Activated naive CD4-positive, alpha-beta T cell treated with anti-CD3 and anti-CD28 coated beads, Interleukin-2, amount 50 U/mL, for 72 hours (primary cell): Measurements from ENCODE around the gene STARD3NL. TPM values are rescaled to one million over a fixed set of nuclear protein-coding genes. Genes with fewer than 3 reads are reported as not detected.
"Not testable (repeated sequence)": the region's sequence is repeated elsewhere in the genome, so short reads cannot be mapped to it uniquely, and the experiment has no call there.

Experiments used
- ATAC-seq, 2 donors: fragments of 150-1000 bp; cut with Tn5 transposase; 2 replicates each; pipeline ENCODE4 v1.10.0; 2021; ENCODE audit warnings: mild to moderate bottlenecking in 2 of 2, moderate library complexity in 2 of 2
- DNase-seq, 2 donors: peaks; one replicate each; pipeline ENCODE4 v3.0.0; 2021 to 2022; ENCODE audit warnings: low spot score in 2 of 2
- H3K27ac Mint-ChIP-seq, 2 donors: one replicate each; pipeline ENCODE4 v1.8.0; 2022; ENCODE audit warnings: mild to moderate bottlenecking in 2 of 2, mixed read lengths in 2 of 2
- H3K36me3 Mint-ChIP-seq, 2 donors: one replicate each; pipeline ENCODE4 v1.8.0; 2022; ENCODE audit warnings: mixed read lengths in 2 of 2
- H3K9me3 Mint-ChIP-seq, 2 donors: one replicate each; pipeline ENCODE4 v1.8.0; 2022; ENCODE audit warnings: mixed read lengths in 2 of 2
- total RNA-seq, 2 donors: library from RNA; stranded (reverse); gene quantifications; one replicate each; pipeline ENCODE4 v1.2.3, GENCODE V29; 2022

STARD3NL gene
- total RNA-seq, 2 donors from 2014 or later, result 21.5 to 28.7 TPM

DNA sequence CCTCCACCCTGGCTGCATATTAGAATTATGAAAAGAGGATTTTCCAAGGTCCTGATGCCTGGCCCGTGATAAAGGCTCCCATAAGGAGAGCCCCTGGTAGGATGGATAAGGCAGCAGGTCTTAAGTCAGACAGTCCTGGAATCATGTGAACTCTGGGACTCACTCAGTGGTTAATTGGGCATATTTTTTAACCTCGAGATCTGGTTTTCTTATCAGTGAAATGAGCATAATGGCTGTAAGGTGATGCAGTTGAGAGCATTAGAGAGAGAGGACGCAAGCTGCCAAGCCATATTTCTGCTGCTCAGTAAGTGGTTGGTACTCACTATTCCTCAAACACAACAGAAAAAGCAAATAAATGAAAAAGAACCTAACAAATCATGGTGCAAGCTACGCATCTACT lies 57.6 kb downstream of the STARD3NL start:
- Mint-ChIP-seq H3K9me3 (no peaks in the 10 kb centered on the region), H3K36me3 (peaks cover 0 to 3% of the 10 kb centered on the region in 2 donors), H3K27ac (no peak overlapping the region)
- DNase-seq, result no peak
- ATAC-seq, result no peak

DNA sequence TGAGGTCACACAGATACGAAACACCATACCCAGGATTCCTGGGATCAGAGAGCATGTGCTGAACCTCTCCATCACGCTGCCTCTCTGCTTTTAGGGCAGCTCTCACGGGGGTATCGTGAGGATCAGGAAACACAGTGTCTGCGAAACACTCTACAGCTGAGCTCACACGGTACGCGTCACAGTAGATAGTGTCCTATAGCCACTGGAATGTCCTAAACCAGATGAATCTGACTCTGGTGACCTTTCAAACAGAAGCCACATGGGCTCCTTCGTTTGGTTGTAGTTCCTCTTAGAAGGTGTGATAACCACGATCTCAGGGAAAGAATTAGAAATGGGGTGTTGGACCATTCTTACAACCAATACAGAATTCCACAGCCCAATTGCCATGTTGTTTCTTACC lies 61.1 kb downstream of the STARD3NL start:
- not testable (repeated sequence) for ATAC-seq, H3K9me3 Mint-ChIP-seq, DNase-seq, H3K36me3 Mint-ChIP-seq, H3K27ac Mint-ChIP-seq

DNA sequence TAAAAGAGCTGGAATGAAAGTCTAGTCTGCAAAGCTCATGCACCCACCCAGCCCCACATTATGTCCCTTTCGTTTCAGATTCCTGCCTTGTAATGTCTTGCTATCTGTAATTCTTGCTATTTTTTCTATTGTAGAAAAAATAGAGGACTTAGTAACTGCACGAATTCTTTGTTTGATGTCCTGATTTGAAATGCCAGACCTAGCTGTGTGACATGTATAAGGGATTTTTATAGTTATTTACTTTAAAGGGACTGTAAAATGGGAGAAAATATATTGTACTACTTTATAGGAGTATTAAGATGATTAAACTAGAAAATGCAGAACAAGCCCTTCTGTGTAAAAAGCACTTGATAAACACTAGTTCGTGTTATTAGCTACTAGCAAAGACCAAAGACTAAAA lies 63.0 kb downstream of the STARD3NL start:
- Mint-ChIP-seq H3K27ac (no peak overlapping the region), H3K36me3 (no peaks in the 10 kb centered on the region), H3K9me3 (no peaks in the 10 kb centered on the region)
- ATAC-seq (no peak), DNase-seq (no peak)

DNA sequence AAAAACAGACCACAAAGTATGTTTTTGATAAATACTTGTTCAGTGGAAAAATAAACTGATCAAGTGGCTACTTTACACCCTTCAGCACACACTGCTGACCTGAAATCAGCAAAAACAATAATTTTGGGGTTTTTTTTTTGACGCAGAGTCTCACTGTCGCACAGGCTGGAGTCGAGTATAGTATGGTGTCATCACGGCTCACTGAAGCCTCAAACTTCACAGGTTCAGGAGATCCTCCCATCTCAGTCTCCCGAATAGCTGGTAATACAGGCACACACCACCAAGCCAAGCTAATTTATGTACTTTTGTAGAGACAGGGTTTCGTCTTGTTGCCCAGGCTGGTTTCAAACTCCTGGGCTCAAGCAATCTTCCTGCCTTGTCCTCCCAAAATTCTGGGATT lies 64.8 kb downstream of the STARD3NL start:
- DNase-seq (no peak), ATAC-seq (no peak)
- no peaks in the 10 kb centered on the region for H3K9me3 Mint-ChIP-seq
- no peaks in the 10 kb centered on the region for H3K36me3 Mint-ChIP-seq
- H3K27ac Mint-ChIP-seq, result no peak overlapping the region

DNA sequence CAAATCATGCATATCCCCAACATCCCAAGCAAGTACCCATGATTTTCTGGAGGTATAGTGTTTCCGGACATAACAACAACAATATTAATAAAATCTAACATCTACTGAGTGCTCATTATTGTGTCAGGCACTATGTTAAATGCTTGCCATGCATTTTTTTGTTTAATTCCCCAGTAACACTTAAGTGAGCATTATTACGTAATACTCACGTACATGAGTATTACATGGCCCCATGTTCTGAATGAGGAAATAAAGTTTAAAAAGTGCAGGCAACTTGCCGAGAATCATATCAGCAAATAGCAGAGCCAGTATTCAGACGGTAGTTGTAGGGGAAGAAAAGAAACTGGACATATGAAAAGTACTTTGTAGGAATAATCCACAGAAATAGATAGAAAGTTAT lies 65.3 kb downstream of the STARD3NL start:
- ATAC-seq, H3K27ac Mint-ChIP-seq, H3K9me3 Mint-ChIP-seq, H3K36me3 Mint-ChIP-seq, DNase-seq: not testable (repeated sequence)

DNA sequence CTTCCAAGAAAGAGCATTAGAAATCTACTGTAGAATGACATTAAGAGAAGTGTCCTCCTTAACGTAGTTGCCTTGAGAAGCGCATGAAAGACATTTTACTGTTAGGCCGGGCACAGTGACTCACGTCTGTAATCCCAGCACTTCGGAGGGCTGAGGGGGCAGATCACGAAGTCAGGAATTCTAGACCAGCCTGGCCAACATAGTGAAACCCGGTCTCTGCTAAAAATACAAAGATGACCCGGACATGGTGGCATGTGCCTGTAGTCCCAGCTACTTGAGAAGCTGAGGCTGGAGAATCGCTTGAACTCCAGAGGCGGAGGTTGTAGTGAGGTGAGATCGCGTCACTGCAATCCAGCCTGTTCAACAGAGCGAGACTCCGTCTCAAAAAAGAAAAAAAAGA lies 66.5 kb downstream of the STARD3NL start:
- H3K36me3 Mint-ChIP-seq, result no peaks in the 10 kb centered on the region
- H3K9me3 Mint-ChIP-seq, result no peaks in the 10 kb centered on the region
- no peak overlapping the region for H3K27ac Mint-ChIP-seq
- DNase-seq (no peak), ATAC-seq (no peak)

DNA sequence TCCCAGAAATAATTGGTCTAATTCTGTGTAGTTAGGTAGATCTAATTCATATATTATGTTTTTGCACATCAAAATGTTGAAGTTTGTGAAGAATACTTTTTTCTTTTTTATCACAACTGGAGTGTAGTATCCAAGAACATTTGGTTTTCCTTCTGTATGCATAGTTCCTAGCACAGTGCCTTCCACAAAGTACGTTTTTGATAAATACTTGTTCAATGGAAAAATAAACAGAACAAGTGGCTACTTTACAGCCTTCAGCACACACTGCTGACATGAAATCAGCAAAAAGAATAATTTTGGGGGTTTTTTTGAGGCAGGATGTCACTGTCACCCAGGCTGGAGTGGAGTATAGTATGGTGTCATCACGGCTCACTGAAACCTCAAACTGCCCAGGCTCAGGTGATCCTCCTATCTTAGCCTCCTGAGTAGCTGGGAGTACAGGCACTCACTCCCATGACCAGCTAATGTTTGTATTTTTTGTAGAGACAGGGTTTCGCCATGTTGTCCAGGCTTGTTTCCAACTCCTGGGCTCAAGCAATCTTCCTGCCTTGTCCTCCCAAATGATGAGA lies 67.4 kb downstream of the STARD3NL start:
- Mint-ChIP-seq H3K9me3 (no peaks in the 10 kb centered on the region), H3K36me3 (no peaks in the 10 kb centered on the region), H3K27ac (peak overlapping the region; percentile 4 to 16)
- ATAC-seq, result peak in 1 of 2 donors; percentile 63
- no peak for DNase-seq

DNA sequence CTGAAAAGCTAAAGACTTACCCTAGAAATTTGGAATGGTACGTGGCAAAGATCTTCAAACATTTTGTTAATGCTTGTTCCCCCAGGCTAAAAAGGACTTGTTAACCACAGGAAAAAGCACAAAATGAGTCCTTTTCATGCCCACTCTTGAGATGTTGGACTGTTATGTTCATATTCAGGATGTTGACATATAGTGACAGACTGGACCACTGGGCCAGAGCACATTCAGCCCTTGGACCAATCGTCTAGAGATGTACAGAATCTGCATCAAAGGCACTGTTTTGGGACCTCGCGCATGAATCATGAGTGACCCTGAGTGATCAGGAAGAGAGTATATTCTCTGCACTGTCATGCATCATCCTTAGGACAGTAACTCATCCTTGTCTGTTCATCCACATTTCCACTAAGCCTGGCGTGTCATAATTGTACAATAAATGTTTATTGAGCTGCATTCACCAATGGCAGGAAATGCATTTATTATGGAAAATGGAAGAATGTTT lies 70.1 kb downstream of the STARD3NL start:
- DNase-seq (no peak), ATAC-seq (peak in 1 of 2 donors; percentile 39)
- Mint-ChIP-seq H3K36me3 (no peaks in the 10 kb centered on the region), H3K9me3 (no peaks in the 10 kb centered on the region), H3K27ac (no peak overlapping the region)

DNA sequence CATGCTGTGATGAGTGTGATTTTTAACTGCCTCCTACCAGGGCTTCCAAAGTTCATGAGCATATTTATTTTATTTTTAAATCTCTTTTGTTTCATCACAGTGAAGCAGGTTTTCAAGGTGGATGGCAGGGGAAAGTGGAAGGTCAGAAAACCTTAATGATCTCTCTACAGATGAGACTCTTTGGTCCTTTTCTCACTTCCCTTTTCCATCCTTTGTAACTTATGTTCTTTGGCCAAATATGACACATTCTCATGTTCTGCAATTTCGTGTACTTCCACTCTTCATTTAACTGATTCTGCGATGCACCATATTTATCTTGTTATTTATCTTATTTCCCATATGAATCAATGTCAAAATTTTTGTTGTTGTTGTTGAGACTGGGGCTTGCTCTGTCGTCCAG lies 71.8 kb downstream of the STARD3NL start:
- not testable (repeated sequence) for H3K9me3 Mint-ChIP-seq, H3K27ac Mint-ChIP-seq, H3K36me3 Mint-ChIP-seq, ATAC-seq, DNase-seq

DNA sequence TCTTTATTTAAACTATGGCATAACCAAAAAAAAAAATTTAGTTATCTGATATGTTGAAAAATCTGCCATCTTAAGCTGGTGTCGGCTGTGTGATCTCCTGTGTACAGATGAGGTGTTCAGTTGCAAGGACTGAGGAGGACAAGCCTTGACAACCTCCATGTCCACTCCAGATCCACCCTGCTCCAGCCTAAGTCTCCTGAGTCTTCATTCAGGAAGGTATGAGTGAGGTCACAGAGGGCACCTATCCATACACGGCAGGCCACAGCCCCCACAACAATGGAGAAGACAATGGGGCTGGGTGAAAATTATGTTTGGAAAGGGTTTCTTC lies 79.3 kb downstream of the STARD3NL start:
- Mint-ChIP-seq H3K9me3 (no peaks in the 10 kb centered on the region), H3K27ac (no peak overlapping the region), H3K36me3 (no peaks in the 10 kb centered on the region)
- DNase-seq (no peak), ATAC-seq (no peak)

DNA sequence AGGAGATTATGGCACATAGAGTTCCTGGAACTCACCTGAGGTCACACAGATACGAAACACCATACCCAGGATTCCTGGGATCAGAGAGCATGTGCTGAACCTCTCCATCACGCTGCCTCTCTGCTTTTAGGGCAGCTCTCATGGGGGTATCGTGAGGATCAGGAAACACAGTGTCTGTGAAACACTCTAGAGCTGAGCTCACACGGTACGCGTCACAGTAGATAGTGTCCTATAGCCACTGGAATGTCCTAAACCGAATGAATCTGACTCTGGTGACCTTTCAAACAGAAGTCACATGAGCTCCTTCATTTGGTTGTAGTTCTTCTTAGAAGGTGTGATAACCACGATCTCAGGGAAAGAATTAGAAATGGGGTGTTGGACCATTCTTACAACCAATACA lies 81.1 kb downstream of the STARD3NL start:
- H3K36me3 Mint-ChIP-seq, ATAC-seq, H3K27ac Mint-ChIP-seq, DNase-seq, H3K9me3 Mint-ChIP-seq: not testable (repeated sequence)

DNA sequence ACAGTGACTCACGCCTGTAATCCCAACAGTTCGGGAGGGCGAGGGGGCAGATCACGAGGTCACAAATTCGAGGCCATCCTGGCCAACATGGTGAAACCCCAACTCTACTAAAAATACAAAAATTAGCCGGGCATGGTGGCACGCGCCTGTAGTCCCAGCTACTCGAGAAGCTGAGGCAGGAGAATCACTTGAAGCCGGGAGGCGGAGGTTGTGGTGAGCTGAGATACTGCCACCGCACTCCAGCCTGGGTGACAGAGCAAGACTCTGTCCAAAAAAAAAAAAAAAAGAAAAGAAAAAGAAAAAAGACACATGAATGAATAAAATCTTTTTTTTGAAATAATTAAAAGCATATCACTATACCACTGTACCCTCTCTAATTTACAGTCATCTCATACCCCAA lies 83.6 kb downstream of the STARD3NL start:
- H3K9me3 Mint-ChIP-seq, H3K27ac Mint-ChIP-seq, DNase-seq, ATAC-seq, H3K36me3 Mint-ChIP-seq: not testable (repeated sequence)

DNA sequence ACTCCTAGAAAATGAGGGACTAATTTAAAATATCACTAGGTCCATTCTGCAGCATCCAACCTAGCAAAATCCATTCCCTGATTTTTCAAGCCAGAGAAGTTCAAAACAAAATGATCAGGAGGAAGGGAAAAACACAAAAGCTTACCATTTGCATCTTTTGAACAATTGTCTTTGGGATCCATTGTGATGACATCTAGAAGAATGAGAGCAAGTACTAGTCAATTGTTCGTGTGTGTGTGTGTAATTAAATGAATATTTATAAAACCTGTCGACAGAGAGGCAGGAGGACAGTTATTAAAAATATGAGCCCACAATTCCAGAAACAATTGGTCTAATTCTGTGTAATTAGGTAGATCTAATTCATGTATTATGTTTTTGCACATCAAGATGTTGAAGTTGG lies 84.0 kb downstream of the STARD3NL start:
- H3K27ac Mint-ChIP-seq, H3K36me3 Mint-ChIP-seq, DNase-seq, ATAC-seq, H3K9me3 Mint-ChIP-seq: not testable (repeated sequence)

DNA sequence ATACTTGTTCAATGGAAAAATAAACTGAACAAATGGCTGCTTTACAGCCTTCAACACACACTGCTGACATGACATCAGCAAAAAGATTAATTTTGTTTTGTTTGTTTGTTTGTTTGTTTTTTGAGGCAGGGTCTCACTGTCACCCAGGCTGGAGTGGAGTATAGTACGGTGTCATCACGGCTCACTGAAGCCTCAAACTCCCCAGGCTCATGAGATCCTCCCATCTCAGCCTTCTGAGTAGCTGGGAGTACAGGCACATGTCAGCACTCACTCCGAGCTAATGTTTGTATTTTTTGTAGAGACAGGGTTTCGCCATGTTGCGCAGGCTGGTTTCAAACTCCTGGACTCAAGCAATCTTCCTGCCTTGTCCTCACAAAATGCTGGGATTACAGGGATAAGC lies 84.5 kb downstream of the STARD3NL start:
- no peak for ATAC-seq
- Mint-ChIP-seq H3K9me3 (no peaks in the 10 kb centered on the region), H3K27ac (no peak overlapping the region)

DNA sequence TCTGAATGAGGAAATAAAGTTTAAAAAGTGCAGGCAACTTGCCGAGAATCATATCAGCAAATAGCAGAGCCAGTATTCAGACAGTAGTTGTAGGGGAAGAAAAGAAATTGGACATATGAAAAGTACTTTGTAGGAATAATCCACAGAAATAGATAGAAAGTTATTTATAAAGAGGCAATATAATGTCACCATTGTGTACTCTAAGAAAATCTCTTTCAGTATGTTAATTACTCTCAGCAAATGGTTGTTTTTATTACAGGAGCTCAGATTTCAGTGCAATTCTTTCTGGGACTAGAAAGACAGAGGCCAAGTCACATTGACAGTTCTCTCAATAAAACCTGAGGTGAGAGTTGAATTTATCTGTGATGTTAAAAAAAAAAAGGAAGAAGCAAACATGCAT lies 85.2 kb downstream of the STARD3NL start:
- DNase-seq, H3K36me3 Mint-ChIP-seq, H3K27ac Mint-ChIP-seq, ATAC-seq, H3K9me3 Mint-ChIP-seq: not testable (repeated sequence)

More for the DNA sequence above, 84.5 kb downstream of the STARD3NL start:
- no peak for DNase-seq
- H3K36me3 Mint-ChIP-seq, result no peaks in the 10 kb centered on the region

DNA sequence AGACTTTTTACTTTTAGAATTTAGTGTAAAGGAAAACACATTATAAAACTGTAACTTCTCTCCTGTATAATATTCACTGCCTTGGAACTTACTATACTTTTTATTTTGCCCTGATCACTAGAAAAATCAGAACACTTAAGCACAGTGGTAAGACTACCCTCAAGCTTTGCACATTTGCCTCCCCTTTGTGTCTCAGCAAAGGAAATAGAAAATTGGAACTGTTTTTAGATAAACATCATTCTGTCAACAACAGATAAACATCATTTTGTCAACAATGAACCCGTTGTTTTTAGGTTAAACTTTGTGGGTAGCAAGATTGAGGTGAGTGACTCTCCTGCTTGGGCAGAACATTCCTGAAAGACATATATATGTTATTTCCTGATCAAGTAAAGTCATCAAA lies 86.6 kb downstream of the STARD3NL start:
- DNase-seq, H3K9me3 Mint-ChIP-seq, H3K27ac Mint-ChIP-seq, H3K36me3 Mint-ChIP-seq, ATAC-seq: not testable (repeated sequence)

DNA sequence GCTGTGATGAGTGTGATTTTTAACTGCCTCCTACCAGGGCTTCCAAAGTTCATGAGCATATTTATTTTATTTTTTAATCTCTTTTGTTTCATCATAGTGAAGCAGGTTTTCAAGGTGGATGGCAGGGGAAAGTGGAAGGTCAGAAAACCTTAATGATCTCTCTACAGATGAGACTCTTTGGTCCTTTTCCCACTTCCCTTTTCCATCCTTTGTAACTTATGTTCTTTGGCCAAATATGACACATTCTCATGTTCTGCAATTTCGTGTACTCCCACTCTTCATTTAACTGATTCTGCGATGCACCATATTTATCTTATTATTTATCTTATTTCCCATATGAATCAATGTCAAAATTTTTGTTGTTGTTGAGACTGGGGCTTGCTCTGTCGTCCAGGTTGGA lies 87.9 kb downstream of the STARD3NL start:
- DNase-seq, ATAC-seq, H3K27ac Mint-ChIP-seq, H3K9me3 Mint-ChIP-seq, H3K36me3 Mint-ChIP-seq: not testable (repeated sequence)

DNA sequence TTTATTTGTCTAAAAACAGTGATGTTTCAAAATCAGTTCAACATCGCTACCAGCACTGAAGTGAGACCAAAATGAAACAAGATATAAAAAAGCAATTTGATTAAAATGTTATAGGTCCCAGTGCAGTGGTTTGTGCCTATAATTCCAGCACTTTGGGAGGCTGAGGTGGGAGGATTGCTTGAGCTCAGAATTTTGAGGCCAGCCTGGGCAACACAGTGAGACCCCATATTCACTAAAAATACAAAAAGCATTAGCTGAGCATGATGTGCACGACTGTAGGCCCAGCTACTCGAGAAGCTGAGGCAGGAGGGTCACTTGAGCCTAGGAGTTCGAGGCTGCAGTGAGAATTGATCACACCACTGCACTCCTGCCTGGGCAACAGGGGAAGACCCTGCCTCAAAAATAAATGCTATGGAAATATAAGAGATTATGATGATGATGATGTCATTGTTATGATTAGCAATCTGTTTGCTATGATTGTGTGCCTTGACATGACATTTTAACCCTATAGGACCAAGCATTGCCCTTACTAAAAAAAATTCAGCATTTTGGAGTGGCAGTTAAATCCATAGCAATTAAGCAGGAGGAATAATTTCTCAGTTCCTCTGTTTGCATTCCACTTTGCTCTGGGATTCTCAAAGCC lies 91.8 kb downstream of the STARD3NL start:
- not testable (repeated sequence) for H3K9me3 Mint-ChIP-seq, ATAC-seq, H3K36me3 Mint-ChIP-seq, DNase-seq, H3K27ac Mint-ChIP-seq
